ENCODE measurements around the gene PCDH9. TPM values are rescaled to one million over a fixed set of nuclear protein-coding genes. Genes with fewer than 3 reads are reported as not detected.

PCDH9 gene
- total and polyA plus RNA-seq, 2 of the 4 experiments (the other 2 are of a cell fraction) = 2.2 to 10.2 TPM

DNA sequence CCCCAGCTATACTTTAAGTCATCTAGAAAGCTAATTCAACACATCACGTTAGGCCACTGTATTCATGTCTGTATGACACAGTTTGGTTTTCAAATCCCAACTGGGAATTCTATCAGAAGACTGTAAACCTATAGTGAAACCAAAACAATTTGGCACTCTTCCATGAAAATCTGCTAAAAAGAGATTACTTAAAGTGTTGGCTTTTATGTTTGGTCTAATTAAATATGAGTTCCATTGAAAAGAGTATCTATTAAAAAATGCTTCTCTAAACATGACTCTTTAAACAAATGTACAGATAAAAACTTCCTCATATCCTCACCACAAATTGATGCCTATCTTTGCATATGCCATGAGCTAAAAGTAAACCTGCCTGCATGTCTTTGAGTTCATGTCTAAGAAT is 25.4 kb downstream of the PCDH9 start:
- Histone ChIP-seq H2BK20ac (ENCODE audit: low read depth, low read length) (no peak overlapping the region), H2AK5ac (ENCODE audit: low read depth, low read length) (no peak overlapping the region), H2BK5ac (ENCODE audit: low read depth, low read length, poor library complexity, severe bottlenecking) (no peak overlapping the region), H4K8ac (ENCODE audit: low read depth in 2 of 2, low read length in 2 of 2) (no peak overlapping the region), H3K27me3 (ENCODE audit: control insufficient read depth, insufficient read depth, low read length) (no peaks in the 10 kb centered on the region), H3K4ac (ENCODE audit: low read depth, low read length) (no peak overlapping the region), H2BK15ac (ENCODE audit: low read depth, low read length) (no peak overlapping the region), H3K4me2 (ENCODE audit: low read depth, low read length) (no peak overlapping the region), H3K23ac (ENCODE audit: low read depth, low read length) (no peak overlapping the region), H3K18ac (ENCODE audit: low read depth, low read length) (no peak overlapping the region), H3K14ac (replicated peaks; ENCODE audit: low read depth, low read length) (no peak overlapping the region), H3K27ac (ENCODE audit: insufficient read depth, low read length) (no peak overlapping the region), H3K36me3 (ENCODE audit: control insufficient read depth, insufficient read depth, low read length) (no peaks in the 10 kb centered on the region), H4K91ac (ENCODE audit: insufficient read depth, low read depth, low read length) (no peak overlapping the region), H3K9me3 (ENCODE audit: control insufficient read depth, insufficient read depth, low read length) (no peaks in the 10 kb centered on the region), H3K56ac (ENCODE audit: extremely low read depth, insufficient read depth, low read length) (no peak overlapping the region), H2BK120ac (ENCODE audit: low read depth, low read length) (no peak overlapping the region), H2AFZ (replicated peaks; ENCODE audit: low read length, poor library complexity) (no peak overlapping the region), H4K5ac (ENCODE audit: low read depth, low read length) (no peak overlapping the region), H3K79me1 (ENCODE audit: low read depth in 1 of 2, low read length in 2 of 2) (no peaks in the 10 kb centered on the region), H4K20me1 (ENCODE audit: insufficient read depth, low read length) (no peaks in the 10 kb centered on the region), H3K9ac (ENCODE audit: low read depth, low read length) (no peak overlapping the region), H3K4me3 (ENCODE audit: insufficient read depth, low read depth, low read length) (no peak overlapping the region), H2AK9ac (replicated peaks; ENCODE audit: low read depth, low read length, poor library complexity) (no peak overlapping the region), H3K9me1 (ENCODE audit: insufficient read depth, low read length) (no peaks in the 10 kb centered on the region), H3K4me1 (ENCODE audit: control insufficient read depth, insufficient read depth, low read length) (peaks cover 1% of the 10 kb centered on the region; the same call in 1 of the 2 replicates)
- dilution Hi-C loops (cut with HindIII; ENCODE audit: low sequenced_read_pairs, unreplicated experiment) = no loop called here
- CTCF ChIA-PET = interaction anchor here (1.1 kb wide), 1 partner anchor 152 kb away, joined by 3 read pairs; no protein-coding TSS in a partner anchor
- TF ChIP-seq, protein P1, sequence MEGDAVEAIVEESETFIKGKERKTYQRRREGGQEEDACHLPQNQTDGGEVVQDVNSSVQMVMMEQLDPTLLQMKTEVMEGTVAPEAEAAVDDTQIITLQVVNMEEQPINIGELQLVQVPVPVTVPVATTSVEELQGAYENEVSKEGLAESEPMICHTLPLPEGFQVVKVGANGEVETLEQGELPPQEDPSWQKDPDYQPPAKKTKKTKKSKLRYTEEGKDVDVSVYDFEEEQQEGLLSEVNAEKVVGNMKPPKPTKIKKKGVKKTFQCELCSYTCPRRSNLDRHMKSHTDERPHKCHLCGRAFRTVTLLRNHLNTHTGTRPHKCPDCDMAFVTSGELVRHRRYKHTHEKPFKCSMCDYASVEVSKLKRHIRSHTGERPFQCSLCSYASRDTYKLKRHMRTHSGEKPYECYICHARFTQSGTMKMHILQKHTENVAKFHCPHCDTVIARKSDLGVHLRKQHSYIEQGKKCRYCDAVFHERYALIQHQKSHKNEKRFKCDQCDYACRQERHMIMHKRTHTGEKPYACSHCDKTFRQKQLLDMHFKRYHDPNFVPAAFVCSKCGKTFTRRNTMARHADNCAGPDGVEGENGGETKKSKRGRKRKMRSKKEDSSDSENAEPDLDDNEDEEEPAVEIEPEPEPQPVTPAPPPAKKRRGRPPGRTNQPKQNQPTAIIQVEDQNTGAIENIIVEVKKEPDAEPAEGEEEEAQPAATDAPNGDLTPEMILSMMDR (conservative IDR thresholded peaks at IDR 0.05; ENCODE audit: low read depth, low read length) = no peak
- TF ChIP-seq, protein P2, sequence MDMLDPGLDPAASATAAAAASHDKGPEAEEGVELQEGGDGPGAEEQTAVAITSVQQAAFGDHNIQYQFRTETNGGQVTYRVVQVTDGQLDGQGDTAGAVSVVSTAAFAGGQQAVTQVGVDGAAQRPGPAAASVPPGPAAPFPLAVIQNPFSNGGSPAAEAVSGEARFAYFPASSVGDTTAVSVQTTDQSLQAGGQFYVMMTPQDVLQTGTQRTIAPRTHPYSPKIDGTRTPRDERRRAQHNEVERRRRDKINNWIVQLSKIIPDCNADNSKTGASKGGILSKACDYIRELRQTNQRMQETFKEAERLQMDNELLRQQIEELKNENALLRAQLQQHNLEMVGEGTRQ (IDR thresholded peaks at IDR 0.05; ENCODE audit: low read depth, low read length) = no peak
- TF ChIP-seq RFX5 (IDR thresholded peaks at IDR 0.05; ENCODE audit: low read depth, low read length) = no peak
- TF ChIP-seq CEBPB (IDR thresholded peaks at IDR 0.05; ENCODE audit: low read depth, low read length) = no peak
- TF ChIP-seq SMC3 (IDR thresholded peaks at IDR 0.05; ENCODE audit: low read depth, low read length) = no peak
- TF ChIP-seq FOS (IDR thresholded peaks at IDR 0.05; ENCODE audit: low read depth, low read length) = no peak
- no peak for TF ChIP-seq MAFK (IDR thresholded peaks at IDR 0.05; ENCODE audit: low read depth, low read length)
- no peak for TF ChIP-seq CHD1 (IDR thresholded peaks at IDR 0.05; ENCODE audit: low read depth, low read length)
- TF ChIP-seq MAZ (IDR thresholded peaks at IDR 0.05; ENCODE audit: borderline replicate concordance, low read depth, low read length) = no peak
- TF ChIP-seq RAD21 (IDR thresholded peaks at IDR 0.05; ENCODE audit: low read length) = no peak
- no peak for TF ChIP-seq POLR2A (IDR thresholded peaks at IDR 0.05; ENCODE audit: low read depth, low read length)
- no peak for TF ChIP-seq RCOR1 (IDR thresholded peaks at IDR 0.05; ENCODE audit: insufficient replicate concordance, low read length)
- TF ChIP-seq NFE2L2 (IDR thresholded peaks at IDR 0.05; ENCODE audit: low read depth, low read length) = no peak
- ATAC-seq (ENCODE audit: low read depth) (no peak), DNase-seq (no peak)
- intact Hi-C loops (cut with micrococcal nuclease) = no loop called here
- POLR2A ChIA-PET (ENCODE audit: unreplicated experiment) = no interaction called here
- BruUV-seq (replicated peaks) = no TSS peak
- in situ Hi-C loops (cut with MboI; ENCODE audit: low sequenced_read_pairs) = no loop called here
- no CpG with 5 or more reads among the region's 1 CpG for WGBS, 2 experiments (ENCODE audit: extremely low coverage in 2 of 2, insufficient read length in 1 of 2)

Data from IMR-90 (cell line).